ENCODE measurements around the gene TTLL11. TPM values are rescaled to one million over a fixed set of nuclear protein-coding genes. Genes with fewer than 3 reads are reported as not detected.
A peak's percentile ranks its signal among the peaks of the same experiment; 100 is the strongest.

TTLL11 gene
- total and polyA plus RNA-seq, 2 of the 8 experiments (the other 6 are each of a cell fraction or from before 2014, with no cell fraction given) = 0.56 to 0.80 TPM

GRCh38 chr9:122122903-122123632 is 30.0 kb upstream of the TTLL11 start:
- H3K27ac ChIP-seq (ENCODE audit: low read depth, low read length) = no peak overlapping the region
- H3K18ac ChIP-seq (ENCODE audit: extremely low read depth, low read length) = 0 out of 2 replicates have a peak overlapping the region, but pooled peaks have one; percentile 53
- no peak overlapping the region for H3K9ac ChIP-seq (replicated peaks in 1 of 4; ENCODE audit: extremely low read depth in 1 of 4, low read depth in 3 of 4, low read length in 3 of 4)
- ChIA-PET POLR2A (ENCODE audit: partially characterized antibody) (interaction anchor here (1.5 to 1.6 kb wide), 2 partner anchors 24 to 223 kb away, joined by 3 to 9 read pairs; no protein-coding TSS in a partner anchor), CTCF (ENCODE audit: partially characterized antibody) (interaction anchor here (0.6 to 15.6 kb wide), 46 partner anchors 12 to 687 kb away, joined by 3 to 544 read pairs (median 4); partner anchors contain the start of genes LHX6, MORN5, MRRF and NDUFA8)
- H3K23me2 ChIP-seq (ENCODE audit: low read depth, low read length) = peaks cover 6% of the 10 kb centered on the region; the same call in 1 of the 2 replicates
- H3K4me1 ChIP-seq (replicated peaks in 1 of 4; ENCODE audit: control insufficient read depth in 3 of 4, insufficient read depth in 4 of 4, low read length in 3 of 4) = peaks cover 0 to 10% (median 3%) of the 10 kb centered on the region in 4 experiments; a peak in 6 of 7 replicates
- no peak overlapping the region for H3K4me2 ChIP-seq (ENCODE audit: insufficient read depth in 1 of 2, low read depth in 2 of 2, low read length in 2 of 2)
- peak in 1 of 2 experiments; percentile 97 for DNase-seq (ENCODE audit: low read depth in 1 of 2, low spot score in 2 of 2)
- H2AFZ ChIP-seq (ENCODE audit: low read length) = no peak overlapping the region
- H4K5ac ChIP-seq (ENCODE audit: insufficient read length, low read depth, low read length) = no peak overlapping the region
- H4K8ac ChIP-seq (ENCODE audit: extremely low read depth, insufficient read depth, low read length) = no peak overlapping the region
- 43% methylated on average over 13 of the region's 13 CpGs; no CpG with 5 or more reads in 1 of the 2 experiments for WGBS, 2 experiments (ENCODE audit: extremely low coverage in 1 of 2, insufficient coverage in 1 of 2, insufficient read length in 1 of 2, insufficient replicate concordance in 2 of 2, low coverage in 1 of 2, low lambda C conversion rate in 2 of 2, missing lambda C conversion rate in 1 of 2)
- FAIRE-seq = peak; percentile 45
- H3K36me3 ChIP-seq (ENCODE audit: control insufficient read depth in 2 of 4, insufficient read depth in 4 of 4, low read length in 3 of 4) = no peaks in the 10 kb centered on the region
- H3K23ac ChIP-seq (ENCODE audit: insufficient read length) = no peak overlapping the region
- no peak overlapping the region for H2BK12ac ChIP-seq (ENCODE audit: low read depth, low read length)
- H2BK15ac ChIP-seq (ENCODE audit: low read length) = no peak overlapping the region
- no peak overlapping the region for H2BK120ac ChIP-seq (replicated peaks; ENCODE audit: low read depth, low read length)
- H3K79me1 ChIP-seq (ENCODE audit: low read depth, low read length) = no peaks in the 10 kb centered on the region
- no peak overlapping the region for H2BK5ac ChIP-seq (ENCODE audit: low read depth, low read length)
- no peak overlapping the region for H3K4me3 ChIP-seq (ENCODE audit: extremely low read depth in 1 of 4, insufficient read depth in 2 of 4, low read depth in 3 of 4, low read length in 4 of 4)
- H3K9me3 ChIP-seq (ENCODE audit: insufficient read depth in 2 of 2, low read depth in 1 of 2, low read length in 1 of 2) = no peaks in the 10 kb centered on the region
- no peak overlapping the region for H3K4ac ChIP-seq (replicated peaks; ENCODE audit: insufficient read length, low read depth, low read length)
- no peak overlapping the region for H3K14ac ChIP-seq (ENCODE audit: insufficient read length)
- H3K27me3 ChIP-seq (replicated peaks in 1 of 4; ENCODE audit: control insufficient read depth in 3 of 4, extremely low read depth in 1 of 4, insufficient read depth in 3 of 4, low read length in 3 of 4) = peaks cover 9 to 26% (median 24%) of the 10 kb centered on the region in 4 experiments
- no peaks in the 10 kb centered on the region for H3K79me2 ChIP-seq (ENCODE audit: control insufficient read depth in 1 of 2, insufficient read depth in 2 of 2, low read length in 2 of 2)
- no peaks in the 10 kb centered on the region for H4K20me1 ChIP-seq (replicated peaks in 1 of 2; ENCODE audit: control insufficient read depth in 1 of 2, insufficient read depth in 2 of 2, low read length in 2 of 2)
- no peak overlapping the region for H2AK5ac ChIP-seq (ENCODE audit: low read depth, low read length)
- H4K91ac ChIP-seq (replicated peaks; ENCODE audit: insufficient read length, low read length) = no peak overlapping the region
- H3K56ac ChIP-seq (replicated peaks; ENCODE audit: insufficient read length, low read depth, low read length) = no peak overlapping the region
- 0 out of 2 replicates have a peak overlapping the region, but pooled peaks have one; percentile 22 for H2BK20ac ChIP-seq (ENCODE audit: low read length)
- TF ChIP-seq SUZ12 (IDR thresholded peaks at IDR 0.05; ENCODE audit: low read length) (no peak), SIN3A (conservative IDR thresholded peaks at IDR 0.05 in 1 of 2, IDR thresholded peaks at IDR 0.05 in 1 of 2; ENCODE audit: low read depth in 1 of 2, low read length in 2 of 2) (0 out of 4 replicates have a peak, but pooled peaks of 1 of the 2 experiments have one; percentile 29), RBBP5 (IDR thresholded peaks at IDR 0.05; ENCODE audit: borderline replicate concordance, low read depth, low read length) (no peak), USF2 (IDR thresholded peaks at IDR 0.05; ENCODE audit: low read length) (no peak), KDM1A (IDR thresholded peaks at IDR 0.05; ENCODE audit: borderline replicate concordance, low read length) (peak; percentile 90), RAD21 (IDR thresholded peaks at IDR 0.05 in 1 of 2, conservative IDR thresholded peaks at IDR 0.05 in 1 of 2; ENCODE audit: low read depth in 2 of 2, low read length in 2 of 2) (peak; percentile 85 to 88)
- TF ChIP-seq, protein P1, sequence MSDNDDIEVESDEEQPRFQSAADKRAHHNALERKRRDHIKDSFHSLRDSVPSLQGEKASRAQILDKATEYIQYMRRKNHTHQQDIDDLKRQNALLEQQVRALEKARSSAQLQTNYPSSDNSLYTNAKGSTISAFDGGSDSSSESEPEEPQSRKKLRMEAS (IDR thresholded peaks at IDR 0.05) = 0 out of 2 replicates have a peak, but pooled peaks have one; percentile 22
- TF ChIP-seq, protein P2, sequence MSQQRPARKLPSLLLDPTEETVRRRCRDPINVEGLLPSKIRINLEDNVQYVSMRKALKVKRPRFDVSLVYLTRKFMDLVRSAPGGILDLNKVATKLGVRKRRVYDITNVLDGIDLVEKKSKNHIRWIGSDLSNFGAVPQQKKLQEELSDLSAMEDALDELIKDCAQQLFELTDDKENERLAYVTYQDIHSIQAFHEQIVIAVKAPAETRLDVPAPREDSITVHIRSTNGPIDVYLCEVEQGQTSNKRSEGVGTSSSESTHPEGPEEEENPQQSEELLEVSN (IDR thresholded peaks at IDR 0.05) = no peak

Measured in H1 (cell line).